ENCODE measurements around the gene PAX5. TPM values are rescaled to one million over a fixed set of nuclear protein-coding genes. Genes with fewer than 3 reads are reported as not detected.

The PAX5 gene
- total and polyA plus RNA-seq, 2 of the 13 experiments (the other 11 are each of a cell fraction or from before 2014, with no cell fraction given) = not detected

DNA sequence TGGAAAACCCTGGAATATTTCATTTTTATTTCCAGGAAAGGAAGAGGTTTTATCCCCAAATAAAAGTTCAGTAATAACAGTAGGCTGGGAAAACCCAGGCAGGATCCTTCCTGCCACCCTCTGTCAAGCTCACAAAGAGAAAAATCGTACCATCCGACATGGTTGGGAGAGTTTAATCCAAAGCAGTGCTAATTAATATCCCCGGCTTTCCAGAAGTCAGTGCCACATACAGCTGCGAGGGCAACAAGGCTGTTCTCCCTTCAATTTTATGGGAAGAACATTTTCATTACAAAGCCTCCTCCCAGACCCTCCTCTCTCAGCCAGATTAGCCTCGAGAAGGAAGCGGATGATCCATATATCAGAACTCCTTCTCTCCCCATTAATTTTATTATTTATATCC, 95.5 kb downstream of the PAX5 start (continued):
- TF ChIP-seq, protein P1, sequence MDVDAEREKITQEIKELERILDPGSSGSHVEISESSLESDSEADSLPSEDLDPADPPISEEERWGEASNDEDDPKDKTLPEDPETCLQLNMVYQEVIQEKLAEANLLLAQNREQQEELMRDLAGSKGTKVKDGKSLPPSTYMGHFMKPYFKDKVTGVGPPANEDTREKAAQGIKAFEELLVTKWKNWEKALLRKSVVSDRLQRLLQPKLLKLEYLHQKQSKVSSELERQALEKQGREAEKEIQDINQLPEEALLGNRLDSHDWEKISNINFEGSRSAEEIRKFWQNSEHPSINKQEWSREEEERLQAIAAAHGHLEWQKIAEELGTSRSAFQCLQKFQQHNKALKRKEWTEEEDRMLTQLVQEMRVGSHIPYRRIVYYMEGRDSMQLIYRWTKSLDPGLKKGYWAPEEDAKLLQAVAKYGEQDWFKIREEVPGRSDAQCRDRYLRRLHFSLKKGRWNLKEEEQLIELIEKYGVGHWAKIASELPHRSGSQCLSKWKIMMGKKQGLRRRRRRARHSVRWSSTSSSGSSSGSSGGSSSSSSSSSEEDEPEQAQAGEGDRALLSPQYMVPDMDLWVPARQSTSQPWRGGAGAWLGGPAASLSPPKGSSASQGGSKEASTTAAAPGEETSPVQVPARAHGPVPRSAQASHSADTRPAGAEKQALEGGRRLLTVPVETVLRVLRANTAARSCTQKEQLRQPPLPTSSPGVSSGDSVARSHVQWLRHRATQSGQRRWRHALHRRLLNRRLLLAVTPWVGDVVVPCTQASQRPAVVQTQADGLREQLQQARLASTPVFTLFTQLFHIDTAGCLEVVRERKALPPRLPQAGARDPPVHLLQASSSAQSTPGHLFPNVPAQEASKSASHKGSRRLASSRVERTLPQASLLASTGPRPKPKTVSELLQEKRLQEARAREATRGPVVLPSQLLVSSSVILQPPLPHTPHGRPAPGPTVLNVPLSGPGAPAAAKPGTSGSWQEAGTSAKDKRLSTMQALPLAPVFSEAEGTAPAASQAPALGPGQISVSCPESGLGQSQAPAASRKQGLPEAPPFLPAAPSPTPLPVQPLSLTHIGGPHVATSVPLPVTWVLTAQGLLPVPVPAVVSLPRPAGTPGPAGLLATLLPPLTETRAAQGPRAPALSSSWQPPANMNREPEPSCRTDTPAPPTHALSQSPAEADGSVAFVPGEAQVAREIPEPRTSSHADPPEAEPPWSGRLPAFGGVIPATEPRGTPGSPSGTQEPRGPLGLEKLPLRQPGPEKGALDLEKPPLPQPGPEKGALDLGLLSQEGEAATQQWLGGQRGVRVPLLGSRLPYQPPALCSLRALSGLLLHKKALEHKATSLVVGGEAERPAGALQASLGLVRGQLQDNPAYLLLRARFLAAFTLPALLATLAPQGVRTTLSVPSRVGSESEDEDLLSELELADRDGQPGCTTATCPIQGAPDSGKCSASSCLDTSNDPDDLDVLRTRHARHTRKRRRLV (CRISPR knock-in tag; IDR thresholded peaks at IDR 0.05) = no peak
- TF ChIP-seq ZBTB37 (CRISPR knock-in tag; IDR thresholded peaks at IDR 0.05) (no peak), SMARCE1 (IDR thresholded peaks at IDR 0.05; ENCODE audit: borderline replicate concordance) (no peak), ZKSCAN5 (CRISPR knock-in tag; IDR thresholded peaks at IDR 0.05) (no peak), PCBP1 (IDR thresholded peaks at IDR 0.05; ENCODE audit: borderline replicate concordance, low read depth, low read length) (no peak), ZFP41 (CRISPR knock-in tag; IDR thresholded peaks at IDR 0.05; ENCODE audit: borderline replicate concordance) (no peak)

DNA sequence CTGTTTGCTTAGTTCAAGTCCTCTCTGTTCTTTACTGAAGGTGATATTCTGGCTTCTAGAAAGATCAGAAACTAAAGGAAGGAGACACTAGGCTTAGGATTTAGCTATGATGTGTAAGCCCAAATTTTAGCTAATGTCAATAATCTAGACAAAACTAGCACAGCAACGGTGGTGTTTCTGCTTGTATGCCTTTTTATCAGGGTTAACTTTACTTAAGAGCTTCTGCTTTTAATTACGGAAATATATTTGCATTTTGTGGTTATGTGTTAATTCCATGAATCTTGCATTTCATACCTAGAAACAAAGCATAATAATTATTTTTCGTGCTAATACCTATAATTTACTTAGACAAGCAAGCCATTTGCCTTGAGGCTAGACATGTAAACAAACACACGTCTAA, 96.1 kb downstream of the PAX5 start:
- no peak for FAIRE-seq
- DNase-seq (ENCODE audit: low spot score) = no peak
- Histone ChIP-seq H3K9me3 (ENCODE audit: low read length) (no peaks in the 10 kb centered on the region), H4K20me1 (ENCODE audit: insufficient read depth, low read length) (no peaks in the 10 kb centered on the region), H3K4me1 (ENCODE audit: insufficient read depth, low read length) (no peaks in the 10 kb centered on the region), H3K79me2 (ENCODE audit: insufficient read depth, low read length) (no peaks in the 10 kb centered on the region), H3K27me3 (ENCODE audit: control insufficient read depth in 1 of 2, insufficient read depth in 2 of 2, low read length in 2 of 2) (peaks cover 1 to 37% of the 10 kb centered on the region in 2 experiments), H3K4me2 (ENCODE audit: low read depth, low read length) (no peak overlapping the region), H3K9ac (ENCODE audit: insufficient read depth, low read depth, low read length) (no peak overlapping the region), H3K36me3 (replicated peaks in 1 of 2; ENCODE audit: control insufficient read depth in 1 of 2, insufficient read depth in 2 of 2, low read length in 2 of 2) (no peaks in the 10 kb centered on the region), H3K27ac (ENCODE audit: extremely low read length, insufficient read depth, low read length) (no peak overlapping the region), H2AFZ (ENCODE audit: low read length) (no peak overlapping the region), H3K4me3 (replicated peaks in 1 of 3; ENCODE audit: insufficient read depth in 1 of 3, low read depth in 2 of 3, low read length in 3 of 3) (no peak overlapping the region)
- CTCF ChIA-PET (ENCODE audit: low intra/inter-chr PET ratio, low total read pairs) = no interaction called here
- WGBS (ENCODE audit: low lambda C conversion rate) = 32% methylated on average over 4 of the region's 4 CpGs
- in situ Hi-C loops (cut with HindIII; ENCODE audit: extremely low pct_ligation_motif_present, low pct_unique_long_range_greater_than_20kb) (no loop called here), intact Hi-C loops (cut with micrococcal nuclease; ENCODE audit: unreplicated experiment) (no loop called here)
- POLR2A ChIA-PET = no interaction called here
- ATAC-seq = no peak
- no TSS peak for BruUV-seq (replicated peaks)
- TF ChIP-seq ESRRA (CRISPR knock-in tag; IDR thresholded peaks at IDR 0.05; ENCODE audit: low read depth) = no peak
- TF ChIP-seq ZFP82 (CRISPR knock-in tag; IDR thresholded peaks at IDR 0.05; ENCODE audit: borderline replicate concordance) = no peak
- TF ChIP-seq ZNF24 (IDR thresholded peaks at IDR 0.05) = no peak
- TF ChIP-seq TOPORS (CRISPR knock-in tag; IDR thresholded peaks at IDR 0.05) = no peak
- no peak for TF ChIP-seq SCMH1 (CRISPR knock-in tag; IDR thresholded peaks at IDR 0.05; ENCODE audit: borderline replicate concordance)
- no peak for TF ChIP-seq RCOR2 (CRISPR knock-in tag; IDR thresholded peaks at IDR 0.05)
- TF ChIP-seq GATA4 (IDR thresholded peaks at IDR 0.05; ENCODE audit: borderline replicate concordance, low read depth) = no peak
- TF ChIP-seq NPAS2 (CRISPR knock-in tag; IDR thresholded peaks at IDR 0.05; ENCODE audit: borderline replicate concordance) = no peak
- no peak for TF ChIP-seq ZNF205 (CRISPR knock-in tag; IDR thresholded peaks at IDR 0.05)
- no peak for TF ChIP-seq FIP1L1 (IDR thresholded peaks at IDR 0.05; ENCODE audit: borderline replicate concordance, insufficient read depth, low read depth, low read length)

Data from HepG2 (cell line).